ENCODE measurements around the gene IGF1.

The IGF1 gene

DNA sequence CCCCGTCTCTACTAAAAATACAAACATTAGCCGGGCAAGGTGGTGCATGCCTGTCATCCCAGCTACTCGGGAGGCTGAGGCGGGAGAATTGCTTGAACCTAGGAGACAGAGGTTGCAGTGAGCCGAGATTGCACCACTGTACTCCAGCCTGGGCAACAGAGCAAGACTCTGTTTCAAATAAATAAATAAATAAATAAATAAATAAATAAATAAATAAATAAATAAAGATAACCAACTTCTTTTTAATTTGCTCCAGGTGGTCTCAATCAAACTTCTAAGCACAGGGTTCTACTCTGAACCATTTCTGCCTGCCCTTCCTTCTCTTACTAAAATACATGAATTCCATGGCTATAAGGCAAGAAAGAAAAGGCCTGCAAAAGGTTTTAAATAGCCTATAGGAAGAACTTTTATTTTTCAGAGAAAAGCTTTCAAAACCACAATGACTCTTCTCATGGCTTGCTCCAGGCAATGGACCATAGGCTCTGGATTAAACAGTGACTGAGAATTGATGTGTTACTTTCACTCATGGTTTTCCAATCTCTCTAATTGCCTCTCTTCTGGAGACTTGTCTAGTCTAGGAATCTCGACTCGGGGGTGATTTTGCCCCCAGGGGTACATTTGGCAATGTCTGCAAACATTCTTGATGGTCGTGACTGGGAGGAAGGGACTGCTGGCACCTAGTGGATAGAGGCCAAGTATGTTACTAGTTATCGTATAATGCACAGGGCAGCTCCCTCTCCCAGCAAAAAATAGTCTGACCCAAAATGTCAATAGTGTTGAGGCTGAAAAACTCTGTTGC is 14.4 kb downstream of the IGF1 start:
- no peak overlapping the region for H2AFZ ChIP-seq (ENCODE audit: low read depth, low read length)
- H2BK120ac ChIP-seq (ENCODE audit: low read depth, low read length) = no peak overlapping the region
- H3K9ac ChIP-seq (ENCODE audit: low read length) = no peak overlapping the region
- no peaks in the 10 kb centered on the region for H3K9me3 ChIP-seq (ENCODE audit: control insufficient read depth, low read length)
- WGBS = 73% methylated on average over 5 of the region's 9 CpGs
- no peak overlapping the region for H2BK5ac ChIP-seq (ENCODE audit: low read depth, low read length, poor library complexity, severe bottlenecking)
- H3K4ac ChIP-seq (ENCODE audit: low read depth in 1 of 2, low read length in 2 of 2) = no peak overlapping the region
- H2BK12ac ChIP-seq (ENCODE audit: low read length in 2 of 2) = no peak overlapping the region
- no peak overlapping the region for H3K23ac ChIP-seq (ENCODE audit: low read length in 2 of 2)
- no peak overlapping the region for H3K4me3 ChIP-seq (ENCODE audit: insufficient read depth in 1 of 2, low read depth in 1 of 2, low read length in 2 of 2)
- no peak overlapping the region for H3K18ac ChIP-seq (ENCODE audit: low read depth in 1 of 2, low read length in 2 of 2)
- H3K36me3 ChIP-seq (ENCODE audit: control insufficient read depth in 1 of 2, insufficient read depth in 2 of 2, low read depth in 1 of 2, low read length in 2 of 2) = no peaks in the 10 kb centered on the region
- no peak overlapping the region for H3K4me2 ChIP-seq (ENCODE audit: low read length, poor library complexity, severe bottlenecking)
- H3K79me1 ChIP-seq (replicated peaks; ENCODE audit: low read length, poor library complexity, severe bottlenecking) = no peaks in the 10 kb centered on the region
- DNase-seq = no peak
- H3K14ac ChIP-seq (ENCODE audit: low read length in 2 of 2) = no peak overlapping the region
- no peak overlapping the region for H2AK5ac ChIP-seq (ENCODE audit: low read length, severe bottlenecking)
- H4K8ac ChIP-seq (ENCODE audit: low read length) = no peak overlapping the region
- H3K4me1 ChIP-seq (ENCODE audit: control insufficient read depth, insufficient read depth, low read depth, low read length) = no peaks in the 10 kb centered on the region
- no peak overlapping the region for H2BK15ac ChIP-seq (ENCODE audit: low read depth, poor library complexity, severe bottlenecking)
- no peaks in the 10 kb centered on the region for H3K27me3 ChIP-seq (ENCODE audit: control insufficient read depth in 1 of 2, insufficient read depth in 1 of 2, low read length in 2 of 2)
- H4K91ac ChIP-seq (ENCODE audit: low read length) = no peak overlapping the region
- no peak overlapping the region for H3K27ac ChIP-seq (ENCODE audit: low read length, poor library complexity, severe bottlenecking)

DNA sequence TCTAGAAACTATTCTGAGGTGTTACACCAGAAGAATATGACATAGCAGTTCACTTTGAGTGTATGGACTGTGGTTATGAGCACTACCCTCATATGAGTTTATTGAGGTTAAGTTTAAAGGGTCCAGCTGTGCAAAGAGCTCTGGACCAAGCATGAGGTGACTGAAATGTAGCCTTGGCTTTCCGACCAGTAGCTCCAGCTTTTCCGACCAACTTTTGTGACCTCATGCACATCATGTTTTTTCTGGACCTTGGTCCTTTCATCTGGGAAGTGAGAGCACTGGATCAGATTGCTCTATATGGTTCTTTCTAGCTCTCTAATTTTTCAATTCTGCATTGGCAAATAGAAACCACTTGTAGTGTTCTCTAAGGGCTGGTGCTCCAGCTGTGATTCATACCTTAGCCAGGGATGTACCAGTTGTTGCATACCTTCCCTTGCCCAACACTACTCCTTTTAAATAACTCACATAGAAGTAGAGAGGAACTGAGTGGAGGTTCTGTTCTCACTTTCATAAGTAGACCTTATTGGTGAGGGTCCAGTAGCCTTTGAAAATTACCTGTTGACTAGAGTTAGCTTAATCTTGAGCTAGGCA is 16.6 kb downstream of the IGF1 start:
- H3K4me1 ChIP-seq (ENCODE audit: control insufficient read depth, insufficient read depth, low read depth, low read length) = no peaks in the 10 kb centered on the region
- no peak overlapping the region for H2AFZ ChIP-seq (ENCODE audit: low read depth, low read length)
- whole genome bisulfite sequencing = 88% methylated on average over 2 of the region's 2 CpGs
- H3K18ac ChIP-seq (ENCODE audit: low read depth in 1 of 2, low read length in 2 of 2) = no peak overlapping the region
- no peak overlapping the region for H2BK15ac ChIP-seq (ENCODE audit: low read depth, poor library complexity, severe bottlenecking)
- no peak overlapping the region for H2BK12ac ChIP-seq (ENCODE audit: low read length in 2 of 2)
- no peaks in the 10 kb centered on the region for H3K79me1 ChIP-seq (replicated peaks; ENCODE audit: low read length, poor library complexity, severe bottlenecking)
- H3K14ac ChIP-seq (ENCODE audit: low read length in 2 of 2) = no peak overlapping the region
- no peak overlapping the region for H2BK5ac ChIP-seq (ENCODE audit: low read depth, low read length, poor library complexity, severe bottlenecking)
- H3K4me3 ChIP-seq (ENCODE audit: insufficient read depth in 1 of 2, low read depth in 1 of 2, low read length in 2 of 2) = no peak overlapping the region
- H2BK120ac ChIP-seq (ENCODE audit: low read depth, low read length) = no peak overlapping the region
- H3K9ac ChIP-seq (ENCODE audit: low read length) = no peak overlapping the region
- H4K8ac ChIP-seq (ENCODE audit: low read length) = no peak overlapping the region
- no peak overlapping the region for H3K23ac ChIP-seq (ENCODE audit: low read length in 2 of 2)
- H3K27ac ChIP-seq (ENCODE audit: low read length, poor library complexity, severe bottlenecking) = no peak overlapping the region
- no peak overlapping the region for H3K4me2 ChIP-seq (ENCODE audit: low read length, poor library complexity, severe bottlenecking)
- H3K4ac ChIP-seq (ENCODE audit: low read depth in 1 of 2, low read length in 2 of 2) = no peak overlapping the region
- no peaks in the 10 kb centered on the region for H3K9me3 ChIP-seq (ENCODE audit: control insufficient read depth, low read length)
- H4K91ac ChIP-seq (ENCODE audit: low read length) = no peak overlapping the region
- DNase-seq = no peak
- no peak overlapping the region for H2AK5ac ChIP-seq (ENCODE audit: low read length, severe bottlenecking)
- H3K27me3 ChIP-seq (ENCODE audit: control insufficient read depth in 1 of 2, insufficient read depth in 1 of 2, low read length in 2 of 2) = no peaks in the 10 kb centered on the region
- H3K36me3 ChIP-seq (ENCODE audit: control insufficient read depth in 1 of 2, insufficient read depth in 2 of 2, low read depth in 1 of 2, low read length in 2 of 2) = no peaks in the 10 kb centered on the region

DNA sequence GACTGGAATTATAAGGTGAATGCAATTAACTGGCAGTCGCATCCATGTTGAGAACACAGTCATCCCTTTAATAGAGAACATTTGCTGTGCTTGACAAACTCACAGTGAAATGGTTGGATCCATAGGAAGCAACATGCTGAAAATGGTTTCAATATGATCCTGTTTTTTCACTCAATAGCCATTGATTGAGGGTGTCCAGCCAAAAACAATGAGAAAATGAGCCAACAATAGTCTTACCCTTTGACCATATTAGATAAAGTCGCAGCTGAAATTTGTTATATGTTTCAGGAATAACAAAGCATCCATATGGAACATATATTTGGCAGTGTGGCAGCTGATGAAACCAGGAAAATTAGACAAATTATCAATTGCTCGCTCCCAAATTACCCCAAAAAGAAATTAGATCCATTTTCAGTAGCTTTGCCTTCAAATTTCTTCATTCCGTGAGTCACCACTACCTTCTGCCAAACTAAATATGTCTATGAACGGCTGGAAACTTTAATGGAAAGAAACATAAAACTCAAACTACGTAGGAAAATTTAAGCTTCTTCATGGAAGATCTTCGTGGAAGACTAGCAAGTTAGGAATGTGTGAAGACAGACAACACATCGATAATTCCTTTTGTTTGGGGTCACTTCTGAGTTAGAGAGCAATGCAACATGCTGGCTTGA is 17.4 kb downstream of the IGF1 start:
- 67% methylated on average over 7 of the region's 8 CpGs for WGBS
- no peak overlapping the region for H3K14ac ChIP-seq (ENCODE audit: low read length in 2 of 2)
- DNase-seq = no peak
- H3K36me3 ChIP-seq (ENCODE audit: control insufficient read depth in 1 of 2, insufficient read depth in 2 of 2, low read depth in 1 of 2, low read length in 2 of 2) = no peaks in the 10 kb centered on the region
- H3K79me1 ChIP-seq (replicated peaks; ENCODE audit: low read length, poor library complexity, severe bottlenecking) = no peaks in the 10 kb centered on the region
- H3K4me3 ChIP-seq (ENCODE audit: insufficient read depth in 1 of 2, low read depth in 1 of 2, low read length in 2 of 2) = peak overlapping the region in 1 of 2 experiments; percentile 34
- H3K27me3 ChIP-seq (ENCODE audit: control insufficient read depth in 1 of 2, insufficient read depth in 1 of 2, low read length in 2 of 2) = no peaks in the 10 kb centered on the region
- no peak overlapping the region for H4K91ac ChIP-seq (ENCODE audit: low read length)
- H2AFZ ChIP-seq (ENCODE audit: low read depth, low read length) = no peak overlapping the region
- no peaks in the 10 kb centered on the region for H3K4me1 ChIP-seq (ENCODE audit: control insufficient read depth, insufficient read depth, low read depth, low read length)
- H2AK5ac ChIP-seq (ENCODE audit: low read length, severe bottlenecking) = no peak overlapping the region
- no peak overlapping the region for H3K18ac ChIP-seq (ENCODE audit: low read depth in 1 of 2, low read length in 2 of 2)
- no peak overlapping the region for H2BK5ac ChIP-seq (ENCODE audit: low read depth, low read length, poor library complexity, severe bottlenecking)
- no peak overlapping the region for H3K23ac ChIP-seq (ENCODE audit: low read length in 2 of 2)
- no peak overlapping the region for H3K4ac ChIP-seq (ENCODE audit: low read depth in 1 of 2, low read length in 2 of 2)
- peak overlapping the region; percentile 49 for H3K9ac ChIP-seq (ENCODE audit: low read length)
- no peak overlapping the region for H2BK15ac ChIP-seq (ENCODE audit: low read depth, poor library complexity, severe bottlenecking)
- no peak overlapping the region for H3K27ac ChIP-seq (ENCODE audit: low read length, poor library complexity, severe bottlenecking)
- H4K8ac ChIP-seq (ENCODE audit: low read length) = no peak overlapping the region
- H3K4me2 ChIP-seq (ENCODE audit: low read length, poor library complexity, severe bottlenecking) = no peak overlapping the region
- no peak overlapping the region for H2BK120ac ChIP-seq (ENCODE audit: low read depth, low read length)
- H3K9me3 ChIP-seq (ENCODE audit: control insufficient read depth, low read length) = no peaks in the 10 kb centered on the region
- H2BK12ac ChIP-seq (ENCODE audit: low read length in 2 of 2) = no peak overlapping the region

- H3K4ac ChIP-seq (ENCODE audit: low read depth in 1 of 2, low read length in 2 of 2) = no peak overlapping the region
- H3K79me1 ChIP-seq (replicated peaks; ENCODE audit: low read length, poor library complexity, severe bottlenecking) = no peaks in the 10 kb centered on the region
- no peaks in the 10 kb centered on the region for H3K9me3 ChIP-seq (ENCODE audit: control insufficient read depth, low read length)
- no peak for DNase-seq
- H2BK120ac ChIP-seq (ENCODE audit: low read depth, low read length) = no peak overlapping the region
- no peaks in the 10 kb centered on the region for H3K4me1 ChIP-seq (ENCODE audit: control insufficient read depth, insufficient read depth, low read depth, low read length)
- 93% methylated on average over 1 of the region's 1 CpG for WGBS
- H3K23ac ChIP-seq (ENCODE audit: low read length in 2 of 2) = no peak overlapping the region
- H3K4me3 ChIP-seq (ENCODE audit: insufficient read depth in 1 of 2, low read depth in 1 of 2, low read length in 2 of 2) = no peak overlapping the region
- no peak overlapping the region for H2BK15ac ChIP-seq (ENCODE audit: low read depth, poor library complexity, severe bottlenecking)
- H3K36me3 ChIP-seq (ENCODE audit: control insufficient read depth in 1 of 2, insufficient read depth in 2 of 2, low read depth in 1 of 2, low read length in 2 of 2) = no peaks in the 10 kb centered on the region
- no peak overlapping the region for H2AK5ac ChIP-seq (ENCODE audit: low read length, severe bottlenecking)
- no peak overlapping the region for H4K91ac ChIP-seq (ENCODE audit: low read length)
- no peak overlapping the region for H3K4me2 ChIP-seq (ENCODE audit: low read length, poor library complexity, severe bottlenecking)
- H3K27me3 ChIP-seq (ENCODE audit: control insufficient read depth in 1 of 2, insufficient read depth in 1 of 2, low read length in 2 of 2) = no peaks in the 10 kb centered on the region
- no peak overlapping the region for H2AFZ ChIP-seq (ENCODE audit: low read depth, low read length)
- no peak overlapping the region for H2BK12ac ChIP-seq (ENCODE audit: low read length in 2 of 2)
- no peak overlapping the region for H4K8ac ChIP-seq (ENCODE audit: low read length)
- H3K14ac ChIP-seq (ENCODE audit: low read length in 2 of 2) = no peak overlapping the region
- no peak overlapping the region for H2BK5ac ChIP-seq (ENCODE audit: low read depth, low read length, poor library complexity, severe bottlenecking)
- H3K27ac ChIP-seq (ENCODE audit: low read length, poor library complexity, severe bottlenecking) = no peak overlapping the region
- H3K9ac ChIP-seq (ENCODE audit: low read length) = peak overlapping the region; percentile 49
- no peak overlapping the region for H3K18ac ChIP-seq (ENCODE audit: low read depth in 1 of 2, low read length in 2 of 2)
Measured at GRCh38 chr12:102462386-102462785, 18.0 kb downstream of the IGF1 start.

All from mesenchymal stem cell (in vitro differentiated cells and primary cell).